Measurements from ENCODE around the gene LMX1A. TPM values are rescaled to one million over a fixed set of nuclear protein-coding genes. Genes with fewer than 3 reads are reported as not detected.

Gene LMX1A
- total and polyA plus RNA-seq, 2 donors (not counting 1 experiment from before 2014, with no cell fraction given), result not detected

- H3K27me3 ChIP-seq (replicated peaks in 1 of 4; ENCODE audit: control extremely low read depth in 1 of 4, control insufficient read depth in 3 of 4, insufficient read depth in 4 of 4, low read length in 3 of 4), result peaks cover 0 to 15% (median 0%) of the 10 kb centered on the region in 4 experiments
- no peaks in the 10 kb centered on the region for H3K4me1 Mint-ChIP-seq
- no peak overlapping the region for H3K4me3 Mint-ChIP-seq
- H4K20me1 ChIP-seq (ENCODE audit: control insufficient read depth, insufficient read depth, low read length, poor library complexity, severe bottlenecking), result no peaks in the 10 kb centered on the region
- TF ChIP-seq CTCF (IDR thresholded peaks at IDR 0.05) (no peak), EZH2 (IDR thresholded peaks at IDR 0.05; ENCODE audit: borderline replicate concordance, insufficient read depth, low read depth, low read length, poor library complexity, severe bottlenecking) (no peak)
- H3K4me1 ChIP-seq (ENCODE audit: control insufficient read depth in 2 of 2, insufficient read depth in 2 of 2, low read length in 2 of 2), result no peaks in the 10 kb centered on the region
- no peak overlapping the region for H3K9ac ChIP-seq (ENCODE audit: low read length)
- H3K9me3 ChIP-seq (ENCODE audit: control extremely low read depth in 1 of 3, control insufficient read depth in 2 of 3, insufficient read depth in 1 of 3, low read length in 2 of 3), result peaks cover 0 to 2% (median 0%) of the 10 kb centered on the region in 3 donors
- no peak overlapping the region for H3K4me2 ChIP-seq (replicated peaks; ENCODE audit: low read depth, low read length, poor library complexity, severe bottlenecking)
- H3K27ac ChIP-seq (ENCODE audit: low read length in 2 of 2), result no peak overlapping the region
- no peaks in the 10 kb centered on the region for H3K79me2 ChIP-seq (ENCODE audit: control insufficient read depth, insufficient read depth, low read length)
- H3K27ac Mint-ChIP-seq, result no peak overlapping the region
- no peak for DNase-seq
- no peaks in the 10 kb centered on the region for H3K36me3 ChIP-seq (replicated peaks in 1 of 2; ENCODE audit: control extremely low read depth in 1 of 2, control insufficient read depth in 1 of 2, extremely low read depth in 1 of 2, insufficient read depth in 2 of 2, low read length in 1 of 2)
- POLR2A ChIA-PET, result no interaction called here
- CTCF ChIA-PET, result no interaction called here
- intact Hi-C loops (cut with micrococcal nuclease), result no loop called here
- H3K4me3 ChIP-seq (ENCODE audit: control extremely low read depth in 1 of 5, extremely low read depth in 1 of 5, insufficient read depth in 1 of 5, low read depth in 2 of 5, low read length in 4 of 5), result no peak overlapping the region
- no peaks in the 10 kb centered on the region for H3K9me3 Mint-ChIP-seq (ENCODE audit: insufficient read depth)
- H3K27me3 Mint-ChIP-seq, result peaks cover 40% of the 10 kb centered on the region
- WGBS (ENCODE audit: insufficient coverage), result 100% methylated on average over 1 of the region's 5 CpGs
- no peak for ATAC-seq (ENCODE audit: low read depth)
- H2AFZ ChIP-seq (ENCODE audit: insufficient read depth, low read depth, low read length, poor library complexity, severe bottlenecking), result no peak overlapping the region
Observed at GRCh38 chr1:165329104-165329503, 27.4 kb downstream of the LMX1A start.

GRCh38 chr1:165328136-165328535 lies 28.4 kb downstream of the LMX1A start:
- no peak for TF ChIP-seq EZH2 (IDR thresholded peaks at IDR 0.05; ENCODE audit: borderline replicate concordance, insufficient read depth, low read depth, low read length, poor library complexity, severe bottlenecking)
- TF ChIP-seq CTCF (IDR thresholded peaks at IDR 0.05), result no peak
- Histone ChIP-seq H3K79me2 (ENCODE audit: control insufficient read depth, insufficient read depth, low read length) (no peaks in the 10 kb centered on the region), H4K20me1 (ENCODE audit: control insufficient read depth, insufficient read depth, low read length, poor library complexity, severe bottlenecking) (no peaks in the 10 kb centered on the region), H3K9ac (ENCODE audit: low read length) (no peak overlapping the region), H3K36me3 (replicated peaks in 1 of 2; ENCODE audit: control extremely low read depth in 1 of 2, control insufficient read depth in 1 of 2, extremely low read depth in 1 of 2, insufficient read depth in 2 of 2, low read length in 1 of 2) (no peaks in the 10 kb centered on the region), H3K4me2 (replicated peaks; ENCODE audit: low read depth, low read length, poor library complexity, severe bottlenecking) (no peak overlapping the region), H3K4me3 (ENCODE audit: control extremely low read depth in 1 of 5, extremely low read depth in 1 of 5, insufficient read depth in 1 of 5, low read depth in 2 of 5, low read length in 4 of 5) (no peak overlapping the region), H3K4me1 (ENCODE audit: control insufficient read depth in 2 of 2, insufficient read depth in 2 of 2, low read length in 2 of 2) (no peaks in the 10 kb centered on the region), H3K9me3 (ENCODE audit: control extremely low read depth in 1 of 3, control insufficient read depth in 2 of 3, insufficient read depth in 1 of 3, low read length in 2 of 3) (peaks cover 0 to 2% (median 0%) of the 10 kb centered on the region in 3 donors), H3K27ac (ENCODE audit: low read length in 2 of 2) (no peak overlapping the region), H2AFZ (ENCODE audit: insufficient read depth, low read depth, low read length, poor library complexity, severe bottlenecking) (no peak overlapping the region), H3K27me3 (replicated peaks in 1 of 4; ENCODE audit: control extremely low read depth in 1 of 4, control insufficient read depth in 3 of 4, insufficient read depth in 4 of 4, low read length in 3 of 4) (peaks cover 0 to 15% (median 0%) of the 10 kb centered on the region in 4 experiments)
- peaks cover 40% of the 10 kb centered on the region for H3K27me3 Mint-ChIP-seq
- ChIA-PET CTCF (no interaction called here), POLR2A (no interaction called here)
- WGBS (ENCODE audit: insufficient coverage), result 67% methylated on average over 3 of the region's 3 CpGs
- no peaks in the 10 kb centered on the region for H3K4me1 Mint-ChIP-seq
- H3K4me3 Mint-ChIP-seq, result no peak overlapping the region
- ATAC-seq (ENCODE audit: low read depth) (no peak), DNase-seq (no peak)
- no peaks in the 10 kb centered on the region for H3K9me3 Mint-ChIP-seq (ENCODE audit: insufficient read depth)
- intact Hi-C loops (cut with micrococcal nuclease), result no loop called here
- H3K27ac Mint-ChIP-seq, result no peak overlapping the region

Data from B cell (primary cell).